Naive thymus-derived CD8-positive, alpha-beta T cell (primary cell): Measurements from ENCODE around the gene MBD3. TPM values are rescaled to one million over a fixed set of nuclear protein-coding genes. Genes with fewer than 3 reads are reported as not detected.
A peak's percentile ranks its signal among the peaks of the same experiment; 100 is the strongest.

Source experiments
- ATAC-seq, 2 donors: fragments of 150-1000 bp; cut with Tn5 transposase in 1 of 2; sonication (Bioruptor Pico), chemical (Tn5 transposase) in 1 of 2; 1 replicate in 1 of 2; 2 replicates in 1 of 2; pipeline ENCODE4 v1.10.0; 2021; ENCODE audit warnings: mild to moderate bottlenecking in 2 of 2, moderate library complexity in 2 of 2
- POLR2A ChIA-PET: fragments of 350-600 bp; sonication (Branson Sonifier 250); formaldehyde crosslinking; loops from one replicate; lab custom pipeline; 2021; ENCODE audit warnings: antibody characterized with exemption; lab: Charles Lee
- DNase-seq, 10 donors: peaks; one replicate each; pipeline versions ENCODE4 v3.0.0 to v3.0.0-alpha.2; 2020 to 2022
- H3K27ac Mint-ChIP-seq, 10 donors: one replicate each; pipeline ENCODE4 v1.8.0; 2020 to 2022; ENCODE audit warnings: mild to moderate bottlenecking in 10 of 10, mixed read lengths in 10 of 10, moderate library complexity in 4 of 10, inconsistent platforms in 1 of 10
- H3K27me3 Mint-ChIP-seq, 5 donors: one replicate each; pipeline ENCODE4 v1.8.0; 2021 to 2022; ENCODE audit warnings: mixed read lengths in 5 of 5
- H3K36me3 Mint-ChIP-seq, 3 donors: one replicate each; pipeline ENCODE4 v1.8.0; 2020 to 2022; ENCODE audit warnings: mixed read lengths in 3 of 3, mild to moderate bottlenecking in 2 of 3, inconsistent platforms in 1 of 3
- H3K4me1 Mint-ChIP-seq, 4 donors: one replicate each; pipeline ENCODE4 v1.8.0; 2021 to 2022; ENCODE audit warnings: mixed read lengths in 4 of 4
- H3K4me3 Mint-ChIP-seq, 10 donors: one replicate each; pipeline ENCODE4 v1.8.0; 2020 to 2022; ENCODE audit warnings: mild to moderate bottlenecking in 10 of 10, mixed read lengths in 10 of 10, moderate library complexity in 6 of 10, inconsistent platforms in 1 of 10
- H3K9me3 Mint-ChIP-seq, 9 donors: one replicate each; pipeline ENCODE4 v1.8.0; 2020 to 2022; ENCODE audit warnings: mixed read lengths in 9 of 9, mild to moderate bottlenecking in 3 of 9, inconsistent platforms in 1 of 9, moderate library complexity in 1 of 9
- polyA plus RNA-seq, 3 donors: library from polyadenylated mRNA; unstranded; fragments of 300-500 nt; fragmentation: Illumina TruSeq; gene quantifications; one replicate each; pipeline ENCODE4 v1.2.3, GENCODE V29; 2021
- total RNA-seq, 8 experiments: library from RNA in 2 of 8; stranded (reverse) in 2 of 8; gene quantifications; one replicate each; pipeline ENCODE4 v1.2.3 and lab custom pipeline; 2021 to 2026

Gene MBD3
- total and polyA plus RNA-seq, 5 experiments from 2014 or later: 9.6 to 77.4 (median 23.5) TPM

- Mint-ChIP-seq H3K27me3 (no peaks in the 10 kb centered on the region), H3K9me3 (no peaks in the 10 kb centered on the region), H3K4me3 (peak overlapping the region in 5 of 10 donors; percentile 1 to 56 (median 20)), H3K27ac (peak overlapping the region in 8 of 10 donors; percentile 24 to 86 (median 62)), H3K4me1 (peaks cover 14 to 41% (median 19%) of the 10 kb centered on the region in 4 donors), H3K36me3 (peaks cover 0 to 47% (median 15%) of the 10 kb centered on the region in 3 donors)
- POLR2A ChIA-PET: interaction anchor here (1.2 kb wide), 1 partner anchor 35 kb away, joined by 4 read pairs; no protein-coding TSS in a partner anchor
- ATAC-seq (peak; percentile 63 to 75), DNase-seq (no peak)
Measured at GRCh38 chr19:1616875-1617274, 24.2 kb upstream of the MBD3 start.

GRCh38 chr19:1616396-1616795 is 23.7 kb upstream of the MBD3 start:
- peaks cover 0 to 49% (median 15%) of the 10 kb centered on the region in 3 donors for H3K36me3 Mint-ChIP-seq
- peak overlapping the region in 3 of 10 donors; percentile 0 to 12 (median 1) for H3K4me3 Mint-ChIP-seq
- POLR2A ChIA-PET: interaction anchor here (1.2 kb wide), 1 partner anchor 35 kb away, joined by 4 read pairs; no protein-coding TSS in a partner anchor
- no peak for ATAC-seq
- peak overlapping the region in 6 of 10 donors; percentile 17 to 86 (median 60) for H3K27ac Mint-ChIP-seq
- H3K27me3 Mint-ChIP-seq: no peaks in the 10 kb centered on the region
- peaks cover 14 to 44% (median 20%) of the 10 kb centered on the region in 4 donors for H3K4me1 Mint-ChIP-seq
- H3K9me3 Mint-ChIP-seq: no peaks in the 10 kb centered on the region
- DNase-seq: no peak

- POLR2A ChIA-PET: no interaction called here
- H3K27ac Mint-ChIP-seq: peak overlapping the region in 1 of 10 donors; percentile 80
- DNase-seq (no peak), ATAC-seq (no peak)
- H3K4me3 Mint-ChIP-seq: no peak overlapping the region
- no peaks in the 10 kb centered on the region for H3K27me3 Mint-ChIP-seq
- H3K9me3 Mint-ChIP-seq: no peaks in the 10 kb centered on the region
- peaks cover 16 to 52% (median 30%) of the 10 kb centered on the region in 4 donors for H3K4me1 Mint-ChIP-seq
- H3K36me3 Mint-ChIP-seq: peaks cover 0 to 54% (median 17%) of the 10 kb centered on the region in 3 donors
Measured at GRCh38 chr19:1615156-1615765, 22.6 kb upstream of the MBD3 start.

- Mint-ChIP-seq H3K36me3 (peaks cover 0 to 53% (median 17%) of the 10 kb centered on the region in 3 donors), H3K27me3 (no peaks in the 10 kb centered on the region), H3K4me1 (peaks cover 16 to 59% (median 42%) of the 10 kb centered on the region in 4 donors), H3K9me3 (no peaks in the 10 kb centered on the region), H3K4me3 (no peak overlapping the region), H3K27ac (peak overlapping the region in 1 of 10 donors; percentile 59)
- DNase-seq: no peak
- POLR2A ChIA-PET: no interaction called here
- ATAC-seq: no peak
Measured at GRCh38 chr19:1613808-1614570, 21.3 kb upstream of the MBD3 start.

GRCh38 chr19:1613146-1613545 is 20.5 kb upstream of the MBD3 start:
- POLR2A ChIA-PET: no interaction called here
- Mint-ChIP-seq H3K27ac (peak overlapping the region in 3 of 10 donors; percentile 10 to 62 (median 59)), H3K27me3 (no peaks in the 10 kb centered on the region), H3K4me1 (peaks cover 19 to 58% (median 46%) of the 10 kb centered on the region in 4 donors), H3K9me3 (no peaks in the 10 kb centered on the region), H3K4me3 (no peak overlapping the region), H3K36me3 (peaks cover 0 to 47% (median 17%) of the 10 kb centered on the region in 3 donors)
- ATAC-seq (no peak), DNase-seq (no peak)

- H3K36me3 Mint-ChIP-seq: peaks cover 0 to 43% (median 17%) of the 10 kb centered on the region in 3 donors
Measured at GRCh38 chr19:1612114-1613086, 19.7 kb upstream of the MBD3 start.

GRCh38 chr19:1611353-1611752 is 18.7 kb upstream of the MBD3 start:
- Mint-ChIP-seq H3K9me3 (no peaks in the 10 kb centered on the region), H3K4me1 (peaks cover 10 to 56% (median 40%) of the 10 kb centered on the region in 4 donors), H3K4me3 (peak overlapping the region in 5 of 10 donors; percentile 18 to 82 (median 54)), H3K27me3 (no peaks in the 10 kb centered on the region), H3K27ac (peak overlapping the region in 7 of 10 donors; percentile 19 to 81 (median 55)), H3K36me3 (peaks cover 0 to 41% (median 17%) of the 10 kb centered on the region in 3 donors)
- no peak for ATAC-seq
- no peak for DNase-seq
- POLR2A ChIA-PET: no interaction called here

More at GRCh38 chr19:1612114-1613086, 19.7 kb upstream of the MBD3 start:
- DNase-seq: no peak
- H3K4me3 Mint-ChIP-seq: no peak overlapping the region
- POLR2A ChIA-PET: interaction anchor here (0.6 kb wide), 1 partner anchor 224 kb away, joined by 5 read pairs; no protein-coding TSS in a partner anchor
- no peak for ATAC-seq
- H3K27ac Mint-ChIP-seq: peak overlapping the region in 3 of 10 donors; percentile 46 to 59 (median 49)
- H3K4me1 Mint-ChIP-seq: peaks cover 17 to 57% (median 43%) of the 10 kb centered on the region in 4 donors
- no peaks in the 10 kb centered on the region for H3K27me3 Mint-ChIP-seq
- no peaks in the 10 kb centered on the region for H3K9me3 Mint-ChIP-seq

GRCh38 chr19:1610579-1610978 is 17.9 kb upstream of the MBD3 start:
- Mint-ChIP-seq H3K4me3 (peak overlapping the region in 8 of 10 donors; percentile 22 to 82 (median 30)), H3K27ac (peak overlapping the region in 9 of 10 donors; percentile 26 to 85 (median 63)), H3K27me3 (no peaks in the 10 kb centered on the region), H3K9me3 (no peaks in the 10 kb centered on the region), H3K36me3 (peaks cover 0 to 36% (median 12%) of the 10 kb centered on the region in 3 donors), H3K4me1 (peaks cover 13 to 58% (median 47%) of the 10 kb centered on the region in 4 donors)
- POLR2A ChIA-PET: interaction anchor here (1.9 kb wide), 1 partner anchor 18 kb away, joined by 8 read pairs; the partner anchor contains the start of gene MBD3
- peak in 8 of 10 donors; percentile 35 to 73 (median 53) for DNase-seq
- ATAC-seq: peak; percentile 1 to 14

GRCh38 chr19:1609680-1610474 is 17.2 kb upstream of the MBD3 start:
- DNase-seq (no peak), ATAC-seq (no peak)
- Mint-ChIP-seq H3K27ac (peak overlapping the region in 8 of 10 donors; percentile 30 to 90 (median 76)), H3K9me3 (no peaks in the 10 kb centered on the region), H3K27me3 (no peaks in the 10 kb centered on the region), H3K36me3 (peaks cover 0 to 33% (median 9%) of the 10 kb centered on the region in 3 donors), H3K4me1 (peaks cover 16 to 58% (median 50%) of the 10 kb centered on the region in 4 donors), H3K4me3 (peak overlapping the region in 9 of 10 donors; percentile 60 to 86 (median 85))
- POLR2A ChIA-PET: interaction anchor here (0.9 to 1.9 kb wide), 3 partner anchors 17 to 42 kb away, joined by 3 to 8 read pairs (median 3); partner anchors contain the start of gene MBD3

GRCh38 chr19:1609103-1609396 is 16.4 kb upstream of the MBD3 start:
- H3K27ac Mint-ChIP-seq: peak overlapping the region in 9 of 10 donors; percentile 24 to 90 (median 74)
- POLR2A ChIA-PET: interaction anchor here (1.4 to 1.9 kb wide), 2 partner anchors 16 to 43 kb away, joined by 8 to 9 read pairs; partner anchors contain the start of genes MBD3 and TCF3
- no peaks in the 10 kb centered on the region for H3K9me3 Mint-ChIP-seq
- peak overlapping the region; percentile 70 to 88 (median 85) for H3K4me3 Mint-ChIP-seq
- DNase-seq (peak in 3 of 10 donors; percentile 16 to 25 (median 23)), ATAC-seq (no peak)
- H3K4me1 Mint-ChIP-seq: peaks cover 16 to 63% (median 54%) of the 10 kb centered on the region in 4 donors
- H3K27me3 Mint-ChIP-seq: no peaks in the 10 kb centered on the region
- H3K36me3 Mint-ChIP-seq: peaks cover 0 to 25% (median 8%) of the 10 kb centered on the region in 3 donors
